ENCODE measurements around the gene ESYT2.

- no peak for TF ChIP-seq POLR2A (IDR thresholded peaks at IDR 0.05; ENCODE audit: low read depth, low read length)
- TF ChIP-seq TAF1 (IDR thresholded peaks at IDR 0.05; ENCODE audit: borderline replicate concordance, low read depth, low read length) = no peak
- no peak for TF ChIP-seq POLR2AphosphoS5 (IDR thresholded peaks at IDR 0.05; ENCODE audit: low read depth, low read length)
Measured at GRCh38 chr7:158723266-158723665, 106.0 kb downstream of the ESYT2 start.
